ENCODE data around the gene CD81. TPM values are rescaled to one million over a fixed set of nuclear protein-coding genes. Genes with fewer than 3 reads are reported as not detected.

The CD81 gene
- total RNA-seq, 1 experiment from 2014 or later, result 237 TPM

DNA sequence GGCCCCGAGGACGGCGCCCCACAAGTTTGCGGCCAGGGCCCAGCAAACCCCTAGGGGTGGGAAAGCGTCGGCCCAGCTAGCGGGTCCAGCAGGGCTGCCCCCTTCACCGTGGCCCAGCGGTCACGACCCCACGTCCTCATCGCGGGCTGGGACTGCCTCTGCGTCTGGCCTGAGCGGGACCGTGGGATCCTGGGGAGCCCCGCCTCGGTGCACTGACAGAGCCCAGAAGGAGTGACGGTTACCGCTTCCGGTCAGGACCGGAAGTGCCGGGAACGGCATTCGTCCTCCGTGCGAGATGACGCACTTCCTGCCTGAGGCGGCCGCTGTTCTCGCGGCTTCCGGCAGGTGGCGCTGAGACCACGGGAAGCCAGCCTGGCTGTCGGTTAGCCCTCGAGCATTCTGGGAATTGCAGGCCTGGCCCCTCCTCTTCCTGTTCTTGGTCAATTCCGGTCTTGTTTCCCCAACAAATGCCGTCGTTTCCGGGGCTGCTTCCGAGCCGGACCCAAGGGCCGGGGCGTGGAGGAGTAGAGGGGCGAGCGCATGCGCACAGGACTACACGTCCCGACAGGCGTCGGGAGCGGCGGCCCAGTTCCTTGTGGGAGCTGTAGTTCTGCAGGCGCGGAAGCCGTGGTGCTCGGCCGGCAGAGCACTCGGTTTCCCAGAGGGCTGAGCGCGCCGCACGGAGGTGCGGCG is 23.1 kb downstream of the CD81 start, which contains the start of gene TSSC4 (continued):
- TF ChIP-seq, protein P1, sequence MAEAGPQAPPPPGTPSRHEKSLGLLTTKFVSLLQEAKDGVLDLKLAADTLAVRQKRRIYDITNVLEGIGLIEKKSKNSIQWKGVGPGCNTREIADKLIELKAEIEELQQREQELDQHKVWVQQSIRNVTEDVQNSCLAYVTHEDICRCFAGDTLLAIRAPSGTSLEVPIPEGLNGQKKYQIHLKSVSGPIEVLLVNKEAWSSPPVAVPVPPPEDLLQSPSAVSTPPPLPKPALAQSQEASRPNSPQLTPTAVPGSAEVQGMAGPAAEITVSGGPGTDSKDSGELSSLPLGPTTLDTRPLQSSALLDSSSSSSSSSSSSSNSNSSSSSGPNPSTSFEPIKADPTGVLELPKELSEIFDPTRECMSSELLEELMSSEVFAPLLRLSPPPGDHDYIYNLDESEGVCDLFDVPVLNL (CRISPR knock-in tag; IDR thresholded peaks at IDR 0.05; ENCODE audit: borderline replicate concordance, low read depth), result no peak
- TF ChIP-seq, protein P2, sequence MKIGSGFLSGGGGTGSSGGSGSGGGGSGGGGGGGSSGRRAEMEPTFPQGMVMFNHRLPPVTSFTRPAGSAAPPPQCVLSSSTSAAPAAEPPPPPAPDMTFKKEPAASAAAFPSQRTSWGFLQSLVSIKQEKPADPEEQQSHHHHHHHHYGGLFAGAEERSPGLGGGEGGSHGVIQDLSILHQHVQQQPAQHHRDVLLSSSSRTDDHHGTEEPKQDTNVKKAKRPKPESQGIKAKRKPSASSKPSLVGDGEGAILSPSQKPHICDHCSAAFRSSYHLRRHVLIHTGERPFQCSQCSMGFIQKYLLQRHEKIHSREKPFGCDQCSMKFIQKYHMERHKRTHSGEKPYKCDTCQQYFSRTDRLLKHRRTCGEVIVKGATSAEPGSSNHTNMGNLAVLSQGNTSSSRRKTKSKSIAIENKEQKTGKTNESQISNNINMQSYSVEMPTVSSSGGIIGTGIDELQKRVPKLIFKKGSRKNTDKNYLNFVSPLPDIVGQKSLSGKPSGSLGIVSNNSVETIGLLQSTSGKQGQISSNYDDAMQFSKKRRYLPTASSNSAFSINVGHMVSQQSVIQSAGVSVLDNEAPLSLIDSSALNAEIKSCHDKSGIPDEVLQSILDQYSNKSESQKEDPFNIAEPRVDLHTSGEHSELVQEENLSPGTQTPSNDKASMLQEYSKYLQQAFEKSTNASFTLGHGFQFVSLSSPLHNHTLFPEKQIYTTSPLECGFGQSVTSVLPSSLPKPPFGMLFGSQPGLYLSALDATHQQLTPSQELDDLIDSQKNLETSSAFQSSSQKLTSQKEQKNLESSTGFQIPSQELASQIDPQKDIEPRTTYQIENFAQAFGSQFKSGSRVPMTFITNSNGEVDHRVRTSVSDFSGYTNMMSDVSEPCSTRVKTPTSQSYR (CRISPR knock-in tag; IDR thresholded peaks at IDR 0.05), result peak; percentile 29; the same call in 1 of the 2 replicates
- TF ChIP-seq ZNF396 (CRISPR knock-in tag; IDR thresholded peaks at IDR 0.05; ENCODE audit: borderline replicate concordance) (no peak), ETV6 (CRISPR knock-in tag; IDR thresholded peaks at IDR 0.05) (peak; percentile 90), ZNF219 (CRISPR knock-in tag; IDR thresholded peaks at IDR 0.05; ENCODE audit: borderline replicate concordance) (no peak), ARID4B (CRISPR knock-in tag; IDR thresholded peaks at IDR 0.05; ENCODE audit: borderline replicate concordance) (0 out of 2 replicates have a peak, but pooled peaks have one; percentile 42), TCF7 (CRISPR knock-in tag; IDR thresholded peaks at IDR 0.05; ENCODE audit: low read depth) (no peak), TEAD4 (CRISPR knock-in tag; IDR thresholded peaks at IDR 0.05) (no peak), GRHL2 (CRISPR knock-in tag; IDR thresholded peaks at IDR 0.05; ENCODE audit: insufficient replicate concordance, severe bottlenecking) (no peak), SP1 (CRISPR knock-in tag; conservative IDR thresholded peaks at IDR 0.05) (peak; percentile 99), FOXK1 (CRISPR knock-in tag; IDR thresholded peaks at IDR 0.05) (peak; percentile 78), ESRRA (CRISPR knock-in tag; IDR thresholded peaks at IDR 0.05; ENCODE audit: borderline replicate concordance) (no peak), AR (CRISPR knock-in tag; IDR thresholded peaks at IDR 0.05) (no peak), NFATC4 (CRISPR knock-in tag; IDR thresholded peaks at IDR 0.05) (0 out of 2 replicates have a peak, but pooled peaks have one; percentile 1), RORB (CRISPR knock-in tag; IDR thresholded peaks at IDR 0.05) (no peak), KAT7 (CRISPR knock-in tag; IDR thresholded peaks at IDR 0.05; ENCODE audit: borderline replicate concordance) (no peak)
- TF ChIP-seq, protein P3, sequence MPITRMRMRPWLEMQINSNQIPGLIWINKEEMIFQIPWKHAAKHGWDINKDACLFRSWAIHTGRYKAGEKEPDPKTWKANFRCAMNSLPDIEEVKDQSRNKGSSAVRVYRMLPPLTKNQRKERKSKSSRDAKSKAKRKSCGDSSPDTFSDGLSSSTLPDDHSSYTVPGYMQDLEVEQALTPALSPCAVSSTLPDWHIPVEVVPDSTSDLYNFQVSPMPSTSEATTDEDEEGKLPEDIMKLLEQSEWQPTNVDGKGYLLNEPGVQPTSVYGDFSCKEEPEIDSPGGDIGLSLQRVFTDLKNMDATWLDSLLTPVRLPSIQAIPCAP (CRISPR knock-in tag; IDR thresholded peaks at IDR 0.05), result no peak; the same call in 1 of the 2 replicates
- TF ChIP-seq, protein P4, sequence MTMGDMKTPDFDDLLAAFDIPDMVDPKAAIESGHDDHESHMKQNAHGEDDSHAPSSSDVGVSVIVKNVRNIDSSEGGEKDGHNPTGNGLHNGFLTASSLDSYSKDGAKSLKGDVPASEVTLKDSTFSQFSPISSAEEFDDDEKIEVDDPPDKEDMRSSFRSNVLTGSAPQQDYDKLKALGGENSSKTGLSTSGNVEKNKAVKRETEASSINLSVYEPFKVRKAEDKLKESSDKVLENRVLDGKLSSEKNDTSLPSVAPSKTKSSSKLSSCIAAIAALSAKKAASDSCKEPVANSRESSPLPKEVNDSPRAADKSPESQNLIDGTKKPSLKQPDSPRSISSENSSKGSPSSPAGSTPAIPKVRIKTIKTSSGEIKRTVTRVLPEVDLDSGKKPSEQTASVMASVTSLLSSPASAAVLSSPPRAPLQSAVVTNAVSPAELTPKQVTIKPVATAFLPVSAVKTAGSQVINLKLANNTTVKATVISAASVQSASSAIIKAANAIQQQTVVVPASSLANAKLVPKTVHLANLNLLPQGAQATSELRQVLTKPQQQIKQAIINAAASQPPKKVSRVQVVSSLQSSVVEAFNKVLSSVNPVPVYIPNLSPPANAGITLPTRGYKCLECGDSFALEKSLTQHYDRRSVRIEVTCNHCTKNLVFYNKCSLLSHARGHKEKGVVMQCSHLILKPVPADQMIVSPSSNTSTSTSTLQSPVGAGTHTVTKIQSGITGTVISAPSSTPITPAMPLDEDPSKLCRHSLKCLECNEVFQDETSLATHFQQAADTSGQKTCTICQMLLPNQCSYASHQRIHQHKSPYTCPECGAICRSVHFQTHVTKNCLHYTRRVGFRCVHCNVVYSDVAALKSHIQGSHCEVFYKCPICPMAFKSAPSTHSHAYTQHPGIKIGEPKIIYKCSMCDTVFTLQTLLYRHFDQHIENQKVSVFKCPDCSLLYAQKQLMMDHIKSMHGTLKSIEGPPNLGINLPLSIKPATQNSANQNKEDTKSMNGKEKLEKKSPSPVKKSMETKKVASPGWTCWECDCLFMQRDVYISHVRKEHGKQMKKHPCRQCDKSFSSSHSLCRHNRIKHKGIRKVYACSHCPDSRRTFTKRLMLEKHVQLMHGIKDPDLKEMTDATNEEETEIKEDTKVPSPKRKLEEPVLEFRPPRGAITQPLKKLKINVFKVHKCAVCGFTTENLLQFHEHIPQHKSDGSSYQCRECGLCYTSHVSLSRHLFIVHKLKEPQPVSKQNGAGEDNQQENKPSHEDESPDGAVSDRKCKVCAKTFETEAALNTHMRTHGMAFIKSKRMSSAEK (CRISPR knock-in tag; IDR thresholded peaks at IDR 0.05; ENCODE audit: borderline replicate concordance), result no peak
- TF ChIP-seq, protein P5, sequence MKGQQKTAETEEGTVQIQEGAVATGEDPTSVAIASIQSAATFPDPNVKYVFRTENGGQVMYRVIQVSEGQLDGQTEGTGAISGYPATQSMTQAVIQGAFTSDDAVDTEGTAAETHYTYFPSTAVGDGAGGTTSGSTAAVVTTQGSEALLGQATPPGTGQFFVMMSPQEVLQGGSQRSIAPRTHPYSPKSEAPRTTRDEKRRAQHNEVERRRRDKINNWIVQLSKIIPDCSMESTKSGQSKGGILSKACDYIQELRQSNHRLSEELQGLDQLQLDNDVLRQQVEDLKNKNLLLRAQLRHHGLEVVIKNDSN (CRISPR knock-in tag; IDR thresholded peaks at IDR 0.05), result no peak

Measured in WTC11 (cell line).